Choroid plexus epithelial cell (primary cell): Measurements from ENCODE around the gene PGBD5.

Experiments used
- DNase-seq: peaks from one replicate; pipeline ENCODE4 v3.0.0-alpha.2; 2010; ENCODE audit warnings: low read depth
- H3K4me3 ChIP-seq: 2 replicates; pipeline ENCODE4 v1.5.1; 2011; ENCODE audit warnings: low read depth, mild to moderate bottlenecking, control low read depth, low read length, moderate library complexity
- TF ChIP-seq, protein P1 (sequence below): conservative IDR thresholded peaks from 2 replicates; pipeline ENCODE4 v1.5.1; 2011; ENCODE audit warnings: low read depth, mild to moderate bottlenecking, control low read depth, inconsistent platforms, low read length, moderate library complexity

The PGBD5 gene

DNA sequence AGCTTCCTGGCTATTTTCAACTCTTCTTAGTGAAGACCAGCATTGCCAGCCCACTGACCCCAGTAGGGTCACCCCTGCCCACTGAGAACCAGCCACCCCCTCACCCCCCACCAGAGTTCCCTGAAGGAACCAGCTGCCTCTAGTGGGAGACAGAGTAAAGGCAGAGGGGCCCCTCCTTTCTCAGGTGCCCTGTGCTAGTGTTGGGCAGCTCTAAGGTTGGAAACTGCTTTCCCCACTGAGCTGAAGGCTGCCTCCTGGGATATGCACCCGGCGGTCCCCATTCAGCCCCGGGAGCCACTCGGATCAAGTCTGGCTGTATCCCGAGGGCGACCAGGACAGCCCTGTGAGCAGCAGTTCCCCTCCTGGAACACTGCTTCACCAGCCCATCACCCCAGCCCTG is 111.0 kb downstream of the PGBD5 start:
- H3K4me3 ChIP-seq: no peak overlapping the region
- DNase-seq: no peak
- TF ChIP-seq, protein P1, sequence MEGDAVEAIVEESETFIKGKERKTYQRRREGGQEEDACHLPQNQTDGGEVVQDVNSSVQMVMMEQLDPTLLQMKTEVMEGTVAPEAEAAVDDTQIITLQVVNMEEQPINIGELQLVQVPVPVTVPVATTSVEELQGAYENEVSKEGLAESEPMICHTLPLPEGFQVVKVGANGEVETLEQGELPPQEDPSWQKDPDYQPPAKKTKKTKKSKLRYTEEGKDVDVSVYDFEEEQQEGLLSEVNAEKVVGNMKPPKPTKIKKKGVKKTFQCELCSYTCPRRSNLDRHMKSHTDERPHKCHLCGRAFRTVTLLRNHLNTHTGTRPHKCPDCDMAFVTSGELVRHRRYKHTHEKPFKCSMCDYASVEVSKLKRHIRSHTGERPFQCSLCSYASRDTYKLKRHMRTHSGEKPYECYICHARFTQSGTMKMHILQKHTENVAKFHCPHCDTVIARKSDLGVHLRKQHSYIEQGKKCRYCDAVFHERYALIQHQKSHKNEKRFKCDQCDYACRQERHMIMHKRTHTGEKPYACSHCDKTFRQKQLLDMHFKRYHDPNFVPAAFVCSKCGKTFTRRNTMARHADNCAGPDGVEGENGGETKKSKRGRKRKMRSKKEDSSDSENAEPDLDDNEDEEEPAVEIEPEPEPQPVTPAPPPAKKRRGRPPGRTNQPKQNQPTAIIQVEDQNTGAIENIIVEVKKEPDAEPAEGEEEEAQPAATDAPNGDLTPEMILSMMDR: no peak

DNA sequence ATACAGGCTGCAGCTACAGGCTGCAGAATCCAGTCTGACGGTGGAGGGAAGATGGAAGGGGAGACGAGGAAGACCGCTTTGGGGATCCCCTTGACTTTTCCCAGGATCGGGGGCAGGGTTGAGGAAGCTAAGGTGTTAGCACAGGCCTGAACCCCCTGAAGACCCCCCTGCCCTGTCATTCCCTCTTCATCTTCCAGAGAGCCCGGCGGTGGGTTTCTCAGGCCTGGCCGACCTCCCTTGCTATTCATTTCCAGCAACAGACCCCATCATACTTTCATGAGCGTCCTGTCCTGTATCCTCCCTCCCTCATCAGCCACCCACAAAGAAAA is 112.0 kb downstream of the PGBD5 start:
- no peak overlapping the region for H3K4me3 ChIP-seq
- TF ChIP-seq, protein P1: no peak
- no peak for DNase-seq

DNA sequence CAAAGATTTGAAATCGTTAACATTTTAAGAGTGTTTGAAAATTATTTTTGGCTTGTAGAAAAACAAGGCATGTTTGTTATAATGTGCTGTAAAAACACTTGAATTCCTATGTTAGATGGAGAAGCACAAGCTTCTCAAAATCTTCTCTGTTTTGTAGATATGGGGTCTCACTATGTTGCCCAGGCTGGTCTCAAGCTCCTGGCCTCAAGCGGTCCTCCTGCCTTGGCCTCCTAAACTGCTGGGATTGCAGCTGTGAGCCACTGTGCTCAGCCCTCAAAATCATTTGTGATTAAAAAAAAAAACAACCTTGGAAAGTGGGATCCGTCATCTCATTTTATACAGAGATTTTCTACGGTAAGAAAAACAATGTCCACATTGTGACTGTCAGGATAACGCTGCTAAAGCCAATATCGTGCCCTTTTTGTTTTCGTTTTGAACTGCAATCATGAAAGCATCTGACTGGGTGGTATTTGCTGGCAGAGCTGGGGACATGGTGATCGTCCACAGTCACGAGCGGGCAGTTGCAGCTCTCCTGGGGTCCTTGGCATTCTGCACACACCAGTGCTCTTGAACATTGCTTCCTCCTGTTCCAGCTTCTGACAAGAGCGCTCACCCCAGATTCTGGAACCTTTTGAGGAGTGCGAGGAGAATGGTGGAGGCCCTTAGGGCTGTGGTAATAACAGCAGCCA is 112.5 kb downstream of the PGBD5 start:
- no peak for DNase-seq
- H3K4me3 ChIP-seq: no peak overlapping the region
- TF ChIP-seq, protein P1: no peak

DNA sequence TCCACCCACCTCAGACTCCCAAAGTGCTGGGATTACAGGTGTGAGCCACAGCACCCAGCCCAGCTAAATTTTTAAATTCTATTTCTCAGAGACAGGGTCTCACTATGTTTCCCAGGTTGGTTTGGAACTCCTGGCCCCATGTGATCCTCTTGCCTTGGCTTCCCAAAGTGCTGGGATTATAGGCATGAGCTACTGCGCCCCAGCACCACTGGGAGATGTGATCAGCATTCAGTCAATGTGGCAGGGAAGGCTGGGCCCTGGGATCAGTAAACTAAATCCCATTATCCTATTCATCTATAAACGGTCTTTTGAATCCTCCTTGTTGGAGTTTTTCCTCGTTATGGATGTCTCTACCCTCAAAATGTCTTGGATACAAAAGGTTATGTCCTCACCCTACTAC is 113.5 kb downstream of the PGBD5 start:
- DNase-seq: no peak
- no peak overlapping the region for H3K4me3 ChIP-seq
- TF ChIP-seq, protein P1: no peak

DNA sequence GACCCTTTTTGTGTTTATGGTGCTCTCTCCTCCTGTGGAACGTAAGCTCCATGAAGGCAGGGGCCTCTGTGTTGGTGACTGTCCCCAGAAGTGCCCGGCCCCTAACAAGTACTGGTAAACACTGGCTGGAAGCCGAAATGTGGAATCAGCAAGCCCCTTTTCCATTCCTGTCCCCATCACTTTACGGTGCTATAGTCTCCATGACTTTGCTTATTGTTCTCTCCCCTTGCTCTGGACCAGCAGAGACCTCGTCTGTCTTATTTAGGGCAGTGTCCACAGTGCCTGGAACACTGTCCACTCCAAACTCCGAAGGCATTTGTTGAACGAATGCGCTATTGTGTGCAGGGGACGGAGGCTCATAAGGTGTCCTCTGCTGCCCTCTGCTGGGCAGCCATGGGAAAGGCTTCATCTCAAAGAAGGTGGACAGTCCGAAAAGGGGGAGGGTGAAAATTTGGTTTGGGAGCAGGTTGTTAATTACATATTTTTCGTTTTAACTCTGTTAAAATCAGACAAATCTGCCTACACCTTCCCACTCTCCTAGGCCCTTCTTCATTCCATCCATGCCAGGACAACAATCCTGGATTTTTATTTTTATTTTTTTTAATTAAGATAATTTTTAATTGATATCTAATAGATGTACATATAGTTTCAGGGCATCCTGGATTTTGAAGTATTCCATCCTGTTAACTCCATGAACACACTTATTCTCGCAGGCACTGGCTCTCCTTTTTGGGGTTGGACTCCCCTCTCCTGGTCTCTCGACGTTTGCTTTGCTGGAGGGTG is 115.6 kb downstream of the PGBD5 start:
- TF ChIP-seq, protein P1: peak; percentile 98
- no peak overlapping the region for H3K4me3 ChIP-seq

DNA sequence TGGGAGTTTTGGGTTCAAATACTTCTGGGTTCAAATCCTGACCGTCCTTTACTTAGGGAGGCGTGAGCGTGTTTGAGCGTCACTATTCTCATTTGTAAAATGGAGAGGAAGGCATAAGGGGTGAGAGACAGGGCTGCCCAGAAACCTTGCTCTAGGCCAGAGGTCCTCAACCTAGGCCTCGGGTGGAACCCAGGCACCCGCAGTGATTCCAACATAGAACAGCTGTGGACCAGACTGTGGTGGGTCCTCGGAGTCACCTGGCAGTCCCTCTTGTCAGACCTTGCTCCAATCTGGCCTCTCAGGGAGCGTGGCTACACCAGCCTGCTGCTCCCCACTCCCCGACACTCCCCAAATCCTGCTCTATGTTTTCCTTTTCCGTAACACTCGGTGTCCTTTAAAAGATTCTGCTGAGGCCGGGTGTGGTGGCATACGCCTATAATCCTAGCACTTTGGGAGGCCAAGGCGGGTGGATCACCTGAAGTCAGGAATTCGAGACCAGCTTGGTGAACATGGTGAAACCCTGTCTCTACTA is 116.4 kb downstream of the PGBD5 start:
- no peak for DNase-seq
- TF ChIP-seq, protein P1: no peak
- H3K4me3 ChIP-seq: no peak overlapping the region

More for the DNA sequence above, 115.6 kb downstream of the PGBD5 start:
- DNase-seq: peak; percentile 82
